NCI-H2196 treated with DMSO at 0.1 percent for 48 hours (cell line): ENCODE results near the gene UCN2.
"Not testable (repeated sequence)": the region's sequence is repeated elsewhere in the genome, so short reads cannot be mapped to it uniquely, and the experiment has no call there.

ENCODE experiments used
- DNase-seq: peaks from one replicate; lab custom pipeline; 2025; ENCODE audit not compliant: unreplicated experiment; lab: John Stamatoyannopoulos, UW

The UCN2 gene

GRCh38 chr3:48543271-48543866 lies 20.2 kb downstream of the UCN2 start:
- no peak for DNase-seq

GRCh38 chr3:48538451-48538850 lies 25.1 kb downstream of the UCN2 start:
- DNase-seq, result no peak

GRCh38 chr3:48536785-48537184 lies 26.8 kb downstream of the UCN2 start:
- no peak for DNase-seq

GRCh38 chr3:48536116-48536515 lies 27.5 kb downstream of the UCN2 start:
- DNase-seq, result no peak

- no peak for DNase-seq
Measured at GRCh38 chr3:48535578-48535977, 28.0 kb downstream of the UCN2 start.

- DNase-seq, result no peak
Measured at GRCh38 chr3:48532977-48533337, 30.6 kb downstream of the UCN2 start.

- DNase-seq, result no peak
Measured at GRCh38 chr3:48532271-48532976, 31.2 kb downstream of the UCN2 start.

- DNase-seq, result not testable (repeated sequence)
Measured at GRCh38 chr3:48530701-48531100, 32.9 kb downstream of the UCN2 start.

GRCh38 chr3:48528754-48529153 lies 34.8 kb downstream of the UCN2 start:
- DNase-seq, result no peak

GRCh38 chr3:48528048-48528447 lies 35.5 kb downstream of the UCN2 start:
- DNase-seq, result no peak

GRCh38 chr3:48524970-48525369 lies 38.6 kb downstream of the UCN2 start:
- no peak for DNase-seq

- DNase-seq, result no peak
Measured at GRCh38 chr3:48521635-48522034, 41.9 kb downstream of the UCN2 start.

- DNase-seq, result no peak
Measured at GRCh38 chr3:48519277-48519643, 44.3 kb downstream of the UCN2 start.

- DNase-seq, result no peak
Measured at GRCh38 chr3:48518638-48519276, 44.8 kb downstream of the UCN2 start.

- DNase-seq, result no peak
Measured at GRCh38 chr3:48518069-48518468, 45.5 kb downstream of the UCN2 start.

- no peak for DNase-seq
Measured at GRCh38 chr3:48516571-48516970, 47.0 kb downstream of the UCN2 start.

GRCh38 chr3:48514431-48515227 lies 49.0 kb downstream of the UCN2 start:
- no peak for DNase-seq
